ENCODE measurements around the gene CNTN4. TPM values are rescaled to one million over a fixed set of nuclear protein-coding genes. Genes with fewer than 3 reads are reported as not detected.

The CNTN4 gene
- total and polyA plus RNA-seq, 8 donors, result 2.5 to 10.8 (median 5.1) TPM

- H3K4me1 ChIP-seq, result no peaks in the 10 kb centered on the region
- no peak for TF ChIP-seq CTCF (IDR thresholded peaks at IDR 0.05)
- intact Hi-C loops (cut with DNase I), result no loop called here
- H3K27me3 ChIP-seq, result no peaks in the 10 kb centered on the region
- no peaks in the 10 kb centered on the region for H3K9me3 ChIP-seq
- H3K27ac ChIP-seq, result no peak overlapping the region
- H3K4me3 ChIP-seq, result no peak overlapping the region
- no peaks in the 10 kb centered on the region for H3K36me3 ChIP-seq
- ATAC-seq (no peak), FAIRE-seq (no peak), DNase-seq (no peak)
- 57 to 82% methylated on average over 2 of the region's 2 CpGs for WGBS, 2 donors
Measured at GRCh38 chr3:2635511-2635910, 536.8 kb downstream of the CNTN4 start.

GRCh38 chr3:2643606-2644005 lies 544.9 kb downstream of the CNTN4 start:
- FAIRE-seq, result no peak
- 45 to 67% methylated on average over 3 of the region's 3 CpGs for WGBS, 2 donors
- no peak for ATAC-seq

GRCh38 chr3:2645001-2645400 lies 546.3 kb downstream of the CNTN4 start:
- no peaks in the 10 kb centered on the region for H3K36me3 ChIP-seq
- TF ChIP-seq CTCF (IDR thresholded peaks at IDR 0.05), result no peak
- no peak for DNase-seq
- intact Hi-C loops (cut with DNase I), result no loop called here
- FAIRE-seq, result no peak
- H3K27me3 ChIP-seq, result no peaks in the 10 kb centered on the region
- H3K9me3 ChIP-seq, result no peaks in the 10 kb centered on the region
- WGBS, 2 donors, result 49 to 60% methylated on average over 2 of the region's 2 CpGs
- H3K27ac ChIP-seq, result no peak overlapping the region
- no peak overlapping the region for H3K4me3 ChIP-seq
- no peak for ATAC-seq
- H3K4me1 ChIP-seq, result no peaks in the 10 kb centered on the region

More at GRCh38 chr3:2643606-2644005, 544.9 kb downstream of the CNTN4 start:
- no peak overlapping the region for H3K27ac ChIP-seq
- no peaks in the 10 kb centered on the region for H3K36me3 ChIP-seq
- intact Hi-C loops (cut with DNase I), result no loop called here
- no peak for TF ChIP-seq CTCF (IDR thresholded peaks at IDR 0.05)
- H3K27me3 ChIP-seq, result no peaks in the 10 kb centered on the region
- no peaks in the 10 kb centered on the region for H3K9me3 ChIP-seq
- H3K4me3 ChIP-seq, result no peak overlapping the region
- DNase-seq, result no peak
- no peaks in the 10 kb centered on the region for H3K4me1 ChIP-seq

DNA sequence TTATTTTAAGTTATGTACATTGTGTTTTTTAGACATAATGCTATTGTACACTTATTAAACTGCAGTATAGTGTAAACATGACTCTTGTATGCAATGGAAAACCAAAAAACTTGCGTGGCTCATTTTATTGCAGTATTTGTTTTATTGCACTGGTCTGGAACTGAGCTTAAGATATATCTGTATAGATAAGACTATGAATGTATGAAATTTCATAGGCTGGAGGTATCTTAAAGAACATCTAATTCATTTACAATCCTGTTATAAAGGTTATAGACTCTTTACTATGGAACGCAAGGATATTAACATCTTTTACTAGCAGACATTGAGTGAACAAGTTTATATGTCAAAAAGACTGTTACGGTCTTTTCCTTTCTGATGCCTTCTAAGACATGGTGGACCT lies 552.1 kb downstream of the CNTN4 start:
- no peak for TF ChIP-seq CTCF (IDR thresholded peaks at IDR 0.05)
- H3K36me3 ChIP-seq, result no peaks in the 10 kb centered on the region
- no peak overlapping the region for H3K27ac ChIP-seq
- FAIRE-seq, result no peak
- H3K27me3 ChIP-seq, result no peaks in the 10 kb centered on the region
- no peak for DNase-seq
- peaks cover 0 to 6% (median under 1%) of the 10 kb centered on the region in 3 donors for H3K4me1 ChIP-seq
- WGBS, 2 donors, result 83 to 95% methylated on average over 3 of the region's 3 CpGs
- intact Hi-C loops (cut with DNase I), result no loop called here
- no peaks in the 10 kb centered on the region for H3K9me3 ChIP-seq
- no peak for ATAC-seq
- no peak overlapping the region for H3K4me3 ChIP-seq

- no peak for ATAC-seq
- no peak overlapping the region for H3K4me3 ChIP-seq
- intact Hi-C loops (cut with DNase I), result no loop called here
- no peak for FAIRE-seq
- H3K27me3 ChIP-seq, result no peaks in the 10 kb centered on the region
- DNase-seq, result no peak
- WGBS, 2 donors, result 47 to 56% methylated on average over 2 of the region's 2 CpGs
- TF ChIP-seq CTCF (IDR thresholded peaks at IDR 0.05), result no peak
- H3K9me3 ChIP-seq, result no peaks in the 10 kb centered on the region
- H3K36me3 ChIP-seq, result no peaks in the 10 kb centered on the region
- H3K4me1 ChIP-seq, result peaks cover 0 to 7% (median 6%) of the 10 kb centered on the region in 3 donors
- no peak overlapping the region for H3K27ac ChIP-seq
Measured at GRCh38 chr3:2652386-2652785, 553.7 kb downstream of the CNTN4 start.
